Upper lobe of left lung (tissue), 6 donors: ENCODE results near the gene NFATC2. TPM values are rescaled to one million over a fixed set of nuclear protein-coding genes. Genes with fewer than 3 reads are reported as not detected.
A peak's percentile ranks its signal among the peaks of the same experiment; 100 is the strongest.

Source experiments
- ATAC-seq, 2 donors: fragments of 200-7000 bp; cut with Tn5 transposase; one replicate each; pipeline ENCODE4 v1.9.1; 2022; ENCODE audit warnings: mild to moderate bottlenecking in 2 of 2, moderate library complexity in 2 of 2; ENCODE audit not compliant: low FRiP score in 2 of 2
- DNase-seq, 2 donors: peaks; one replicate each; pipeline ENCODE4 v3.0.0-alpha.2; 2019 to 2020
- H3K27ac ChIP-seq, 4 donors: fragments of 200-600 bp; sonication (generic); one replicate each; pipeline ENCODE4 v1.5.1; 2016 to 2019
- H3K27me3 ChIP-seq, 4 donors: fragments of 200-600 bp; sonication (generic); one replicate each; pipeline ENCODE4 v1.5.1; 2017 to 2019
- H3K36me3 ChIP-seq, 4 donors: fragments of 200-600 bp; sonication (generic); one replicate each; pipeline ENCODE4 v1.5.1; 2016 to 2019
- H3K4me1 ChIP-seq, 4 donors: fragments of 200-600 bp; sonication (generic); one replicate each; pipeline ENCODE4 v1.5.1; 2018 to 2019
- H3K4me3 ChIP-seq, 4 donors: fragments of 200-600 bp; sonication (generic); one replicate each; pipeline ENCODE4 v1.5.1; 2017 to 2019; ENCODE audit warnings: mild to moderate bottlenecking in 2 of 4, moderate library complexity in 1 of 4
- H3K9me3 ChIP-seq, 4 donors: fragments of 200-600 bp; sonication (generic); one replicate each; pipeline ENCODE4 v1.5.1; 2018 to 2019
- CTCF ChIP-seq, 6 experiments: fragments of 450-650 bp in 4 of 6; fragments of 200-600 bp in 2 of 6; sonication (generic) in 2 of 6; IDR thresholded peaks; one replicate each; pipeline ENCODE4 v1.5.1; 2016 to 2019; ENCODE audit warnings: antibody characterized with exemption in 6 of 6
- EP300 ChIP-seq, 4 donors: sonication (generic); formaldehyde crosslinking; IDR thresholded peaks; one replicate each; pipeline ENCODE4 v1.5.1; 2017; ENCODE audit warnings: antibody characterized with exemption in 4 of 4, control low read depth in 2 of 4
- POLR2A ChIP-seq, 4 donors: fragments of 450-650 bp; IDR thresholded peaks; one replicate each; pipeline ENCODE4 v1.5.1; 2016 to 2017; ENCODE audit warnings: antibody characterized with exemption in 4 of 4, mild to moderate bottlenecking in 2 of 4
- POLR2AphosphoS5 ChIP-seq, 2 donors: sonication (generic); formaldehyde crosslinking; IDR thresholded peaks; one replicate each; pipeline ENCODE4 v1.5.1; 2017; ENCODE audit warnings: antibody characterized with exemption in 2 of 2
- WGBS, 2 donors: methylation state at CpG; one replicate each; pipeline ENCODE4 v1.1.5; 2017 to 2018; 5-methylcytosine and 5-hydroxymethylcytosine counted together
- total RNA-seq, 6 donors: library from RNA; depleted of rRNA in 4 of 6; stranded (reverse); fragments of >200 nt in 4 of 6; gene quantifications; one replicate each; pipeline versions ENCODE4 v1.1.0 to v1.2.1, GENCODE V29; 2016 to 2021
- donor health status: DM: no; HTN: no; CAD: no; lungs with moderate emphysema.
- donor health status: DM: no; HTN: yes; CAD: no; lungs with severe emphysema.

The NFATC2 gene
- total RNA-seq, 6 donors from 2014 or later, result 5.1 to 28.1 (median 7.6) TPM

DNA sequence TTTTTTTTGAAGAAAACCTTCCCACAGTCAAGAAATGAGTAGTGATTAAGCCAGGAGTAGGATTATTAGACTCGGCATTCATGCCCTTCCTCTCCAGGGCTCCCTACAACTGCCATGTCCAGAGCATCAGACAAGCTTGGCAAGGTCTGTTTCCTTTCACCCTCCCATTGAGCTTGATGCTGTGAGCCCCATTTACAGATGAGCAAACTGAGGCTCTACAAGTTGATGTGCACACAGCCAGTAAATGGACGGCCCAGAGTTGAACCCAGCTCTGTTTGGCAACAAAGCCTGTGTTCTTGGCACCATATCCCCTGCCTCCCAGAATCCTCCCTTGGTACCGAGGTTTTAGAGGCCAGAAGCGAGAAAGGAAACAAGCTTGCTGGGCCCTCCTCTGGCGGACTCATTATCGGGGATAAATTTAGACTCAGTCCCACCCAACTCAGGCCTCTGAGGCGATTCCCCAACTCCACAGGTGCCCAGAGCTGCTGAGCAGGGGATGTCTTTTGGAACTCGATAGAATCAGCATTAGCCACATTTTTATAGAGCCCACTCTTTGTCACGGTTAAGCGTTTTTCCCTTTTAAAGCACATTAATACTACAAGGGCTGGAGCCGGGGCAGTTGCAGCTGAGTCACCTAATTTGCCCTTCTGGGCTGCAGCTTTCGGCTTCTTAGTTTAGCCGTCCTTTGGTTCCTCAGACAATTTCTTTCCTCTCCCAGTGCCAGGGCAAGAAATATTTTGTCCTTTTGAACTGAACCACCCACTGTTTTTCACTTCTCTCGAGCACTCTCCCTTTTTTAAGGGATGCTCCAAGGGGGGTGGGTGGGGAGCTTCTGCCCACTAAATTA, 23.0 kb upstream of the NFATC2 start:
- H3K4me1 ChIP-seq, result peaks cover 24 to 36% (median 33%) of the 10 kb centered on the region in 4 donors
- no peak for TF ChIP-seq POLR2A (IDR thresholded peaks at IDR 0.05)
- TF ChIP-seq EP300 (IDR thresholded peaks at IDR 0.05), result no peak
- TF ChIP-seq POLR2AphosphoS5 (IDR thresholded peaks at IDR 0.05), result no peak
- TF ChIP-seq CTCF (IDR thresholded peaks at IDR 0.05), result no peak
- no peak overlapping the region for H3K27ac ChIP-seq
- no peaks in the 10 kb centered on the region for H3K36me3 ChIP-seq
- ATAC-seq, result no peak
- no peak for DNase-seq
- 65 to 73% methylated on average over 13 to 14 of the region's 14 CpGs for WGBS, 2 donors
- H3K9me3 ChIP-seq, result no peaks in the 10 kb centered on the region
- H3K27me3 ChIP-seq, result peaks cover 0 to 12% (median 0%) of the 10 kb centered on the region in 4 donors
- H3K4me3 ChIP-seq, result no peak overlapping the region

DNA sequence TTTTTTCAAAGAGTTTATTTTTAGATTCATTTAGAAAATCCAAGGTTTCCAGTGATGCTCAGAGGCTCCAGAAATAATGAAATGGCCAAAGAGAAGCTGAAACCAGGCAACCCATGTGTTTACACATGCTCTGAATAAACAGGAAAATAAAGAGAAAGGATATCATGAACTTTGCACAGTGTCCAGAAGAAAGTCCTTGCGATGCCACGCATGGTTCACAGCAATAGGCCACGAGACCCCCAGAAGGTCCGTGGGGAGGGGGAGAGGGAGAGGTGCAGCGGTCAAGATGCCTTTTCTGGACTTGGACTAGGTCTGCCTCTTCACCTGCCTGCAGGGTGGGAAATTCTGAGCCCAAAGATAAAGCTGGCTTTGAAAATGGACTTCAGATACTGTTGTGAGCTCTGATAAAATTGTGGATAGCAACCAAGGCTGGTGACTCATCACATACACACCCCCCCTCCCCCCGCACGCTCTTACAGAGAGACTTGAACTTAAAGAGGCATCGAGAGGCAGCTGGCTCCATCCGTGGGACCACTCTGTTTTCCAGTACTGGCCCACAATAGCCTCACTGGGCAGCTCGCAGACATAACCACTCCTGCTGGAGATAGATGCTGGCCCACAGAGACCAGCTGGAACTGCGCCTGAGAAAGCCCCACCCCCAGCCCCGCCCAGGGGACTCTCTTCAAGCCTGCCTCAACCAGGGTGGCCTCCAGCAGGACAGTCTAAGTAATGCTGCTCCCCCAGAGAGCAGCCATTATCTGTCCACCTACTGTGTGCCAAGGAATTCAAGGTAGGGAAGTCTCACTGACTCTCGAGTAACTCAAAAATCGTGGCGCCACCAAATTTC, 21.2 kb upstream of the NFATC2 start:
- TF ChIP-seq CTCF (IDR thresholded peaks at IDR 0.05) (no peak), EP300 (IDR thresholded peaks at IDR 0.05) (peak in 1 of 4 donors; percentile 35)
- H3K36me3 ChIP-seq, result no peaks in the 10 kb centered on the region
- peaks cover 0 to 17% (median 0%) of the 10 kb centered on the region in 4 donors for H3K27me3 ChIP-seq
- H3K27ac ChIP-seq, result peak overlapping the region in 3 of 4 donors; percentile 73 to 84 (median 80)
- peaks cover 24 to 37% (median 33%) of the 10 kb centered on the region in 4 donors for H3K4me1 ChIP-seq
- DNase-seq (peak; percentile 32 to 85), ATAC-seq (peak; percentile 67 to 73)
- WGBS, 2 donors, result 25 to 39% methylated on average over 11 to 15 of the region's 15 CpGs
- H3K9me3 ChIP-seq, result no peaks in the 10 kb centered on the region
- H3K4me3 ChIP-seq, result peak overlapping the region in 2 of 4 donors; percentile 44 to 53

DNA sequence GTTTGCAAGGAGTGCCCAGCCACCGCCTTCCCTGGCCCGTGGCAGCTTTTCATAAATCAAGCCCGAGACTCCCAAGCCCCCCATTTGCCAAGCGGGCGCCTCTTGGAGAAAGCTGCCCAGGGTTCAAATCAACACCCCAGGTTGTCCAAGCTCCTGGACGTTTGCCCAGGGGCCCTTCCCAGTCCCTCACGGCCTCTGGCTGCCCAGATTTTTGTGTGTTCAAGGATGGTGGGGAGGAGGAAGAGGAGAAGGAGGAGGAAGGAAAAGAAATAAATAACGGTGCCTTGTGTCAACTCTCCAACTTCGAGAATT, 20.6 kb upstream of the NFATC2 start:
- DNase-seq (no peak), ATAC-seq (no peak)
- 1 to 5% methylated on average over 8 to 9 of the region's 9 CpGs for WGBS, 2 donors

More for the DNA sequence above, 20.6 kb upstream of the NFATC2 start:
- peaks cover 0 to 17% (median 0%) of the 10 kb centered on the region in 4 donors for H3K27me3 ChIP-seq
- no peaks in the 10 kb centered on the region for H3K36me3 ChIP-seq
- H3K4me3 ChIP-seq, result peak overlapping the region in 3 of 4 donors; percentile 44 to 53 (median 47)
- peaks cover 24 to 37% (median 33%) of the 10 kb centered on the region in 4 donors for H3K4me1 ChIP-seq
- H3K27ac ChIP-seq, result peak overlapping the region in 3 of 4 donors; percentile 73 to 84 (median 80)
- no peak for TF ChIP-seq EP300 (IDR thresholded peaks at IDR 0.05)
- no peak for TF ChIP-seq POLR2AphosphoS5 (IDR thresholded peaks at IDR 0.05)
- TF ChIP-seq POLR2A (IDR thresholded peaks at IDR 0.05), result no peak
- TF ChIP-seq CTCF (IDR thresholded peaks at IDR 0.05), result no peak
- no peaks in the 10 kb centered on the region for H3K9me3 ChIP-seq
